Parathyroid adenoma (tissue), 2 donors: Measurements from ENCODE around the gene PGM1.

Source experiments
- H2AFZ ChIP-seq: fragments of 300-600 bp; sonication (generic); one replicate; pipeline ENCODE4 v1.7.0; 2017; ENCODE audit warnings: antibody characterized with exemption, mild to moderate bottlenecking
- H3K27ac ChIP-seq: fragments of 300-600 bp; sonication (generic); one replicate; pipeline ENCODE4 v1.7.0; 2017
- H3K27me3 ChIP-seq: fragments of 300-600 bp; sonication (generic); one replicate; pipeline ENCODE4 v1.7.0; 2017; ENCODE audit warnings: low read length; ENCODE audit not compliant: control insufficient read depth, insufficient read depth
- H3K36me3 ChIP-seq: fragments of 300-600 bp; sonication (generic); one replicate; pipeline ENCODE4 v1.7.0; 2017; ENCODE audit warnings: low read length; ENCODE audit not compliant: control insufficient read depth, insufficient read depth
- H3K4me1 ChIP-seq: fragments of 300-600 bp; sonication (generic); one replicate; pipeline ENCODE4 v1.7.0; 2017; ENCODE audit warnings: control low read depth
- H3K4me2 ChIP-seq: fragments of 300-600 bp; sonication (generic); one replicate; pipeline ENCODE4 v1.7.0; 2017; ENCODE audit warnings: low read length
- H3K4me3 ChIP-seq: fragments of 300-600 bp; sonication (generic); one replicate; pipeline ENCODE4 v1.7.0; 2017; ENCODE audit warnings: low read depth, low read length
- H3K79me2 ChIP-seq: fragments of 300-600 bp; sonication (generic); one replicate; pipeline ENCODE4 v1.7.0; 2017; ENCODE audit warnings: control low read depth
- H3K9ac ChIP-seq: fragments of 300-600 bp; sonication (generic); one replicate; pipeline ENCODE4 v1.7.0; 2017; ENCODE audit warnings: mild to moderate bottlenecking
- H3K9me3 ChIP-seq: fragments of 300-600 bp; sonication (generic); one replicate; pipeline ENCODE4 v1.7.0; 2017; ENCODE audit warnings: low read length; ENCODE audit not compliant: control insufficient read depth
- CTCF ChIP-seq: fragments of 300-600 bp; sonication (generic); IDR thresholded peaks from one replicate; pipeline ENCODE4 v1.7.0; 2017; ENCODE audit warnings: antibody characterized with exemption, mild to moderate bottlenecking
- donor health status: primary hyperparathyroidism.

PGM1 gene

GRCh38 chr1:63593303-63593885 is at the start of gene PGM1:
PGM1 (plus strand) TSS chr1:63593411; CDS start chr1:63593489, 78 bp downstream.
- Histone ChIP-seq H3K4me1 (no peaks in the 10 kb centered on the region), H3K27me3 (no peaks in the 10 kb centered on the region), H3K36me3 (no peaks in the 10 kb centered on the region), H3K9ac (peak within 1 kb of the TSS; percentile 76), H2AFZ (peak within 1 kb of the TSS; percentile 95), H3K4me3 (peak within 1 kb of the TSS; percentile 93), H3K4me2 (peak within 1 kb of the TSS; percentile 94), H3K79me2 (no peaks in the 10 kb centered on the region), H3K27ac (peak within 1 kb of the TSS; percentile 91), H3K9me3 (no peaks in the 10 kb centered on the region)
- no peak for TF ChIP-seq CTCF

GRCh38 chr1:63545780-63546179 is 47.4 kb upstream of the PGM1 start:
- H3K36me3 ChIP-seq: no peaks in the 10 kb centered on the region

GRCh38 chr1:63547621-63548294 is 45.5 kb upstream of the PGM1 start:
- H3K4me1 ChIP-seq: no peaks in the 10 kb centered on the region
- no peaks in the 10 kb centered on the region for H3K27me3 ChIP-seq
- TF ChIP-seq CTCF: no peak
- no peak overlapping the region for H3K4me2 ChIP-seq
- no peaks in the 10 kb centered on the region for H3K36me3 ChIP-seq
- no peaks in the 10 kb centered on the region for H3K79me2 ChIP-seq
- H3K4me3 ChIP-seq: no peak overlapping the region
- H3K9me3 ChIP-seq: no peaks in the 10 kb centered on the region
- H3K27ac ChIP-seq: no peak overlapping the region
- H2AFZ ChIP-seq: no peak overlapping the region
- H3K9ac ChIP-seq: no peak overlapping the region

More at GRCh38 chr1:63545780-63546179, 47.4 kb upstream of the PGM1 start:
- Histone ChIP-seq H3K9ac (no peak overlapping the region), H3K27ac (no peak overlapping the region), H3K4me2 (no peak overlapping the region), H2AFZ (no peak overlapping the region), H3K4me3 (no peak overlapping the region), H3K27me3 (no peaks in the 10 kb centered on the region), H3K79me2 (no peaks in the 10 kb centered on the region), H3K4me1 (no peaks in the 10 kb centered on the region), H3K9me3 (no peaks in the 10 kb centered on the region)
- TF ChIP-seq CTCF: no peak

GRCh38 chr1:63548303-63548702 is 44.9 kb upstream of the PGM1 start:
- Histone ChIP-seq H3K79me2 (no peaks in the 10 kb centered on the region), H3K4me1 (no peaks in the 10 kb centered on the region), H3K4me3 (no peak overlapping the region), H3K27ac (no peak overlapping the region), H3K9ac (no peak overlapping the region), H2AFZ (no peak overlapping the region), H3K36me3 (no peaks in the 10 kb centered on the region), H3K4me2 (no peak overlapping the region), H3K9me3 (no peaks in the 10 kb centered on the region), H3K27me3 (no peaks in the 10 kb centered on the region)
- no peak for TF ChIP-seq CTCF

- no peaks in the 10 kb centered on the region for H3K4me1 ChIP-seq
- H3K27ac ChIP-seq: no peak overlapping the region
- no peaks in the 10 kb centered on the region for H3K36me3 ChIP-seq
- H3K4me2 ChIP-seq: no peak overlapping the region
- no peaks in the 10 kb centered on the region for H3K27me3 ChIP-seq
- TF ChIP-seq CTCF: no peak
- no peak overlapping the region for H3K9ac ChIP-seq
- no peaks in the 10 kb centered on the region for H3K9me3 ChIP-seq
- no peak overlapping the region for H2AFZ ChIP-seq
- H3K79me2 ChIP-seq: no peaks in the 10 kb centered on the region
- no peak overlapping the region for H3K4me3 ChIP-seq
Observed at GRCh38 chr1:63548877-63549276, 44.3 kb upstream of the PGM1 start.
